Stimulated activated CD8-positive, alpha-beta memory T cell treated with anti-CD3 and anti-CD28 coated beads, Interleukin-4, amount 100 ng/mL, for 24 hours (primary cell): ENCODE measurements around the gene TRIM62.

Source experiments
- DNase-seq: peaks from one replicate; pipeline ENCODE4 v3.0.0-alpha.2; 2020; ENCODE audit warnings: low read depth

Gene TRIM62

DNA sequence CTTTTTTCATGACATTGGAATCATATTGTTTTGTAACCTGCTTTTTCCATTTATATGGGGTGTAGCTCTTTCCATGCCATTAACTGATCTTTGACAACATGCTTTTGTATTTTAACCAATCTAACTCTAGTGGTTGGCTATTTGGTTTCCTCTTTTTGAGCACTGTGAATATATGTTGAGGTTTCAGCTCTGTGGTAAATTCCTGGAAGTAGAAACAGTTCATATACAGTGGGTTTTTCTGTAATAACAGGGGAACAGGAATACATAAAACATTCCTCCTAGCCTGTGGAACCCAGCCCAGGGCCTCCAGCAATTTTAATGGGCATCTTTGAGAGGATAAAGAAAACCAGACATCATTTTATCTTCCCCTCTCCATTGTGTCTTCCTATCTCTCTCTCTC is 83.5 kb downstream of the TRIM62 start:
- DNase-seq = no peak

DNA sequence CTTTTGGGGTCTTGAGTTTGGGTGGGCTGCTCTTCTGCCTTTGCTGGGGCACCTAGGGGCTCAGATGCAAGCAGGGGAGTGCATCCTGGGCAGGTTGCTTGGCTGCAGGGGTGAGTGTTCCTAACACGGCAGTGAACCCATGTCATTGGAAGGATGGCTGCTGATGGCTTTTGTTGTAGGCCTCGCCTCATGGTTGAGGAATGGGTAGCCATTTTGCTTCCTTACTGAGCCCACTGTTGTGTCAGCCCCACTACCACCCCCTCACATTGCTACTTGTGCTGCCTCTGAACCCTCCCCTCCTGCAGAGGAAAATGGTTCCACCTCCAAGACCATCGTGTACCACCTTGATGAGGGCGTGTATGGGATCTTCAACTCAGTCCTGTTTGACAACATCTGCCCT is 84.1 kb downstream of the TRIM62 start:
- DNase-seq = no peak

DNA sequence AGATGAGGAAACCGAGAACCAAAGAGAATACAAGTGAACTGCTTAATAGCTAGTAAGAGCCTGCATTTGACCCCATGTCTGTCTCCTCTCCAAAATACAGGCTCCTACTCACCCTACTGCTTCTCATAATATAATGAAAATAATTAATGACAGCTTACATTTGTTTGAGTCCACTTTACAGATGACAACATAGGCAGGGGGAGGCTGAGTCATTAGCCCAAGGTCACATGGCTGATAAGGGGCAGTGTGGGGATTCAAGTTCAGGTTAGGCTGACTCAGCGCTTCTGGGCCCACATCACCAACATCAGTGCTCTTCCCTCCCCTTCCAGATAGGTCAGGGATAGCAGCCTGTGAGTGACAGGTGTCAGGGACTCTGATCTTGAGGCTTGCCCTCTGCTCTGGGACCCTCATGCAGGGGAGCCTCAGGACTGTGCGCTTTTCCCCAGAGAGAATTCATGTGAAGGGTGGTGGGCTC is 84.7 kb downstream of the TRIM62 start:
- DNase-seq = no peak

DNA sequence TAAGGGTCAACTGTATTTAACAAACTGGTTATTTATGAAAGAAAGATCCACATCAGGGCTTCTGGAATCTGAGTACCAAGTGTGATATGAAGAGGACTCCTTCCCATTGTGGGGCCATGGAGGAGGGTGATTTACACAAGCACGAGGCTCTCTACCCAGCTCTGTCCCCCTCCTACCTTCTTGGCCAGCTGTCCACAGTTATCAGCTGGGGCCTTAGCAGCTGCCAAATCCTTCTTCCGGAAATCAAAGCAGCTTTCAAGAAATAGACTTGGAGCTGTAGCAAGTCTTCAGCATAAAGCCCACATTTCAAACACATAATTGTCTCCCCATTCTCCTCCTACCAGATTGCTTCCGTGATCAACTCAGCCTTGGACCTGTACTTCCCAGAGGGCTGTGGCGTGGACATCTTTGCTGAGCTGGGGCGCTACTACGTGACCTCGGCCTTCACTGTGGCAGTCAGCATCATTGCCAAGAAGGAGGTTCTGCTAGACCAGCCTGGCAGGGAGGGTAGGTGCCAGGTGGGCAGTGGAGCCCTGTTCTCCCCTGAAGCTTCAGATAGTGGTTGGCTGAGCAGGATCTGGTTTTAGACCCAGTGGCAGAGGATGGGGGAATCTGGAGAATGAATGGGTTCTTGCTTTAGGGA is 85.4 kb downstream of the TRIM62 start:
- DNase-seq = no peak
